Right forelimb (tissue), 1 donor: ENCODE results near the gene GPC5.
"Not testable (repeated sequence)": the region's sequence is repeated elsewhere in the genome, so short reads cannot be mapped to it uniquely, and the experiment has no call there.

ENCODE experiments used
- DNase-seq: peaks from one replicate; pipeline ENCODE4 v3.0.0-alpha.2; 2018

GPC5 gene

DNA sequence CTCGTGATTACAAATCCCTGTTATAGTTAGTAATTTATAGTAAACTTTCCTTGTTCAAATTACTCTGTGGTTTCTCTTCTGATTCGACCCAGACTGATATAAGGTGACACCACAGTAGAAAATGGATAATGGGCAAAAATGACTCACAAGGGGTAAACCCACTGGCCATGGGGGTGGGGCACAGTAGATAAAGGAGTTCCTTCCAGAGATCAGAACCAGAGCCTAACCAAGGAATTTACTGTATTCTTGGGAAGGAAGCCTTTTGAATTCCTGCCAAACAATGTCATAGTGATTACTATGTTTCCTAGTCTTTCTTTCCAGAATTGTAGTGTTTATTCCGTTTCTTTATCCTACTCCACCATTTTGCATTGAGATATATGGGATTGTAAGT is 29.0 kb upstream of the GPC5 start:
- DNase-seq = no peak

DNA sequence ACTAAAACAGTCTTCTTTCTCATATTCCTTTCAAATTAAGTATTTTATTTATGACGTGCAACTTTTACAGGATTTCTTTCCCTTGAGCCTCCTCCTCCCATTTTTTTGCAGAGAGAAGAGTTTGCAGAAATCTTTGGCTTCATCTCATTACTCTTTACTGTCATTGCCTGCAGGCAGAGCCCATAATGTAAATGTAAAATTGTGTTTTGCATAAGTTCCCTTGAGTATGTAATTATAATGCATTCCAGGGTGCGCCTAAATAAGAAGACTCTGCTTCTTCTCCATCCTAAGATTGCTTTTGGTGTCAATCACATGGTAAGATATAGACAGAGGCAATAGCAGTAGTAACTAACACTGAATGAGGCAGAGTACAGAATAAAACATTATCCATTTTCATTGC is 27.9 kb upstream of the GPC5 start:
- no peak for DNase-seq

DNA sequence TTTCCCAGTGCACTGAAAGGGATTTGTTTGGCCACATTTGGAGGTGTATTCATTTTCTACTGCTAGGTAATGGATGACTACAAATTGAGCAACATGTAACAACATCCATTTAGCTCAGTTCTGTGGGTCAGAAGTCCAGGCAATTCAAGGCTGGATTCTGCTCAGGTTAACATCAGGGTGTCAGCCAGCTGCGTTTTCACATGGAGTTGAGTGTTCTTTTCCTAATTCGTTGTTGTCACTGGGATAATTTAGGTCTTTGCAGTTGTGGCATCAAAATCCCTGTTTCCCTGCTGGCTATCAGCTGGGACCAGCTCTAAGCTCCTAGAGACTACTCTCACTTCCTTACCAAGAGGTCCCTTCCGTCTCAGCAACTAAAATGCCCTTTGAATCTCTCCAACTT is 25.5 kb upstream of the GPC5 start:
- no peak for DNase-seq

DNA sequence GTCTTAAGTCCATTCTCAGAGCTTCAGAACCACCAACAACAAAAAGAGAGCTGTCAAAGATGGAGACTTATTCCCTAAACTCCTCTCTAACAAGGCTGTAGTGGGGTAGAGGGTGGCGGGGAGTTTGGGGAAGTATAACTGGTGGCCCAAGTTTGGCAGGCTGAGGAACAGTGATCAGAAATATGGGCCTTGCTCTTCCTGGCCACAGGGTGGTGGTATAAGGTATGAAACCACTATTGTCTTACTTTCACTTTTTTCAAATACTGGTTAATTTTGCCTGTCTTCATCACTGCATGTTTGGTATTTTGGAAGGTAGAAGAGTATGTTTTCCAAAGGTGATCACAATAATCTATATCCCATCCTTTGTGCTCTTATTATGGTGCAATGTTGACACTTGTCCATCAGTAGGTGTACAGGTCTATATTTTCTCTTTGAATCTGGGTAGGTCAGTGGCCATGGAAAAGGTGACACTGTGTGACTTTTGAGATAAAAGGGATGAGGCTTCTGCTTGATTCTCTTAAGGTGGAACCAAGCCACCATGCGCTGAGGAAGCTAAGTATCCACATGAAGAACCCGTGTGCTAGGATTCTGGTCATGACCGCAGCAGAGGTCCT is 23.2 kb upstream of the GPC5 start:
- no peak for DNase-seq

DNA sequence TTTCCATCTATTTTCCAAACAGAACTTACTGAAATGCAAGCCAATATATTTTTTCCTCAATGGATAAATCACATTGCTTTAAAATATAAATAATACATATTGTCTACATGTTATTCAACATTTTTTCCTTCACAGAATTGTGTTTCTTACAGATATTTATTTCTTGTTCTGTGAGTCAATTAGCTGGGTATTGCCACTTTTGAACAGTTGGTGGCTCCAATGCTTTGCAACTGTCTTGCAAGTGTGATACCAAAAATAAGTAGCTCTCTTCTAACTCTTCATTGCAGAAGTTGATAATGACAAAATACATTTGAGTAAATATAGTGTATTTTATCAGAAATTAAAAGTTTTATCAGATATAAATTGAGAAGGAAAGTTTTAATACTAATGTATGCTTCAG is 17.1 kb upstream of the GPC5 start:
- DNase-seq = no peak

DNA sequence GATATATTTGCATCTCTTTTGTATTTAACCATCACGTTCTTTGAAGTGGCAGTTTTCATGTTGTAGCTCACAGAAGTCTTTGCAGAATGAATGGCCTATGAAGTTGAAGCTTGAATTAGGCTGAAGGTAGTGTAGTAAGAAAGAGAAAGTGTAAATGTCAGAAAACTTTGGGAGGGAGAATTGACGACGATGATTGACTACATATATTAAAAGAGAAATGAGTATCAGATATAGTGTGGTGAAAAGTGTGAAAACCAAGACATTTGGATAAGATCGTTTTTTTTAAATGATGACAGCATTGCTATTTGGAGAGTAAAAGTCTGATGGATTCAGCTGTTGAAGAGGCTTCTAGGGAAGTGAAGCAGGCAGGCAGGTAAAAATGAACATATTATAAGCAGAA is 14.6 kb upstream of the GPC5 start:
- DNase-seq = no peak

DNA sequence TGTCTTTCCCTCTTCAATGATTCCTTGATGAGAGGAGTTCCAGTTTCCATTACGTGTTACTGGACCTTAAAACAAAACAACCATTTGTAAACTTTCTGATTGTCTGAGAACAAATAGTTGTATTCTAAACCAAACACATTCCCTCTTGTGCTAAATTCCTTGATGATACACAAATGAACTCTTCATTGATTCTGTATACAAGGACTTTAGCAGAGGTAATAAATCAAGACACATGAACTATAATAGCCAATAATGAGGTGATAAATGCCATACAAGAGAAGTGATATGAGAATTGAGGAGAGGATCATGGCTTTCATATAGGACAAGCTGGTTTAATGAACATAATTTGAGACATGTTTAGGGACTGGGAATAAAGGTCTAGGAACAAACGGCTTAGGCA is 13.5 kb upstream of the GPC5 start:
- DNase-seq = no peak

DNA sequence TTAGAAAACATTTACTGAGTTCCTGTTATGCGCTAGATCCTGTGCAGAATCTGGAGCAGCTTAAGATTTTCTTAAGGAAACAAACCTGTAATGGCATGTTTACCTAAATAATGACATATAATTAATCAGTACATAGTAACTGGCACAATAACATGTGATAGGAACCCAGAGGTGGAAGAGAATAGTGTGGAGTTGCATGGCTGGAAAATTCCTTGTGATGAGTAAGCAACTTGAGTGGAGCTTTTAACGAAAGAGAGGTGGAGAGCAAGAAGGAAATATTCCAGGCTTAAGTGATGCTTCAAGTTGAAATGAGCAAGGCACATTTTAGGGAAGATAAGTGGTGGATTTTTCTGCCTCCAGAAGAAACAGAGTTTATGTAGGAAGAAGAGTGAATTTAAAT is 9.2 kb upstream of the GPC5 start:
- no peak for DNase-seq

DNA sequence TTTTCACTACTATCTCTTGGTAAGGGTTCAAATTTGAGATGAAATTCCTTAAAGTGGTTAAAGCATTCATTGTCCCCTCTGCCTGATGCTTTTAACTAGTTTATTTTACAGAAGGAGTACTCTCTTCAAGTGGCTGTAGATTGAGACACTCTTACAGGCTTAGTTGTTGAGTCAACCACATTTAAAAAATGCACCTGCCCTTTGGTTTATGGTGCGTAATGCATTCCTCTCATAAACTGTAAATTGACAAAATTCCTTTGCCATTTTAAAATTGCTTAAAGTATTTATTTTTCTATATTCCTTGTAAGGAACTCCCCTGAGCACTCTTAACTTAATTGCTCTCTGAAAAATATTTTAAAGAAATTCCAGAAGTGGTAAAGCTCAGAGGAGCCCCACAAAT is 826 bp upstream of the GPC5 start:
- DNase-seq = no peak

DNA sequence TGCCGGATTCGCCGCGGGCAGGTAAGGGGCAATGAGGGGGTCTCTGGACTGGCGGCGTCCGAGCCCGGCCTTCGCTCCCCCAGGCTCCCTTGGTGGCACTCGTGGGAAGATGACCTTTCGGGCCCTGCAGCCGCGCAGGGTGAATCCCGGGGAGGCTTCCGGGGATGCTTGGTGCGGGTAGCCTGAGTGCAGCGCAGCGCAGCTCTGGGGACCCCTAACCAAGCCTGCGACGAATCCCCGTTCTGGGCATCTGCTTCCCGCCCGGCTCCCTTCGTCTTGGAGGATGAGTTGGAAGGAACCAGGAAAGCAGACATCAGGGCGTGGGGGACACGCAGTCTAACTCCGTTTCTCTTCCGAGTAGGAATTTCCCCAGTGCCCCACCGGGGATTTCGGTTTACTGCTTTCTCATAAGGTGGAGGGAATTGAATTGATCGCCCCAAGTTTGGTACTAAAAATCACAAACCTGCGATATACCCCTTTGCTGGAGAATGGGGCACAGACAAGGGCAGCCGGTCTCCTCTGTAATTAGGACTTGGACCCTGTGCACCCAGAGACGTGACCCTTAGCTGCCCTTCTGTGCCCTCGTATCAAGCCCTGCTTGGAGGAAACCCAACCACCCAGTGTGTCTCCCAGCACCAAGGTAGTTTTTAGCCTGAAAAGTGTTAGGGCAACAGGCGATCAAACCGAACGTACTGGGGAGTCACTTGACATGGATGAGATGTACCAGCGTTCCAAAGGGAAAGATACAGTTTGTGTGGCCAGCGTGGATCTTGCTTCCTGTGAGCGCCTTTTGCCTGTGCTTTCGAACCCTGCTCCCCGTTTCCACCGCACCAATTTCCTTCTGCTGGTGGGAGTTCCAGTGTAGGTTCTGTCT is 1.0 kb downstream of the GPC5 start:
- DNase-seq = peak; percentile 44

DNA sequence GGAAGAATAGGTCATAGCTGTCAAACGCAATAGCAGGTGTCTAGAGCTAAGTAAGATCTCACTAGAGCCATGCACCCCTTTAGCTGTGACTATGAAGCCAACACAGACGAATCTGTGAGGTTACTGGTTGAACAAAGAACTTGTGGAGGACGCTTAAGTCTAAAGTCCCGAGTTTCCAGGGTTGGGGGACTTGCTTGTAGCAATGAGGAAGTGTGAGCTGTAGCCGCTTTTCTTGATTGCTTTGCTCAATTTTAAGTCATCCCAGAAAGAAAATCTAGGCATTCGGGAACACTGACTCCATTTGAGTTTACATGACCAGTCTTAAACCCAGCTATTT is 1.6 kb downstream of the GPC5 start:
- no peak for DNase-seq

DNA sequence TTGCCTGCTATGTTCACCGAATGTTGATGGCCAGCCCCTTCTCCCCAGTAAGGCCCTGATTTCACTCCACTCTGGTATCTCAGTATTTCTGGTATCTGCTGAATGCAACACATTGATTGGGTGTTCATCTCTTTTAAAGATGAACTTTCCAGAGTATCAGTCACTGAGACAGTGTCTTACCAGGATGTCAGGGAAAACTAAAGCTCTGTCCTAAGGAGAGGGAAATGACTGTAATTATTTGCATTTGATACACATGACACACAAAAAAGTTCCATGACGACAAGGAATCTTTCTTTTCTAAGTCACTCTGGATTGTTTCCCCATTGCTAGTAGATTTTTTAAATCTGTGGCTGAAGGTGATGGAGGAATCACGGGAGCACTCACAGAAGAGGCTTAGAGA is 2.2 kb downstream of the GPC5 start:
- DNase-seq = no peak

DNA sequence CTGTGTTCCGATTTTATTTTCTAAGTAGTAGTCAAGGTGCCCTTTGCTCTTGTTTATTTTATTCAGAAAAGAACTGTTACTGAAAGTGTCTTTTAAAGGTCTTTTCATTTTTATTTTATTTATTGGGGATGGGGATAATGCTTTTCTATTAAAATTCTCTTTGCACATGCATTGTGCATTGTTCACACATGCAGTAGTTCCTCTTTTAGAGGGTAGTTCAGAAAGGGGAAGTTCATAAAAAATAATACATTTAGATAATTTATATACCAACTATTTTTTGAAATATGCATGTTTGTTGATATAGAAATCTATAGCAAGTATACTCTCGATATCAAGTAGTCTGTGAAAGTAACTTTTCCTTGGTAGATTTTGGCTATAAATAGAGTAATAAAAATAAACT is 3.5 kb downstream of the GPC5 start:
- no peak for DNase-seq

DNA sequence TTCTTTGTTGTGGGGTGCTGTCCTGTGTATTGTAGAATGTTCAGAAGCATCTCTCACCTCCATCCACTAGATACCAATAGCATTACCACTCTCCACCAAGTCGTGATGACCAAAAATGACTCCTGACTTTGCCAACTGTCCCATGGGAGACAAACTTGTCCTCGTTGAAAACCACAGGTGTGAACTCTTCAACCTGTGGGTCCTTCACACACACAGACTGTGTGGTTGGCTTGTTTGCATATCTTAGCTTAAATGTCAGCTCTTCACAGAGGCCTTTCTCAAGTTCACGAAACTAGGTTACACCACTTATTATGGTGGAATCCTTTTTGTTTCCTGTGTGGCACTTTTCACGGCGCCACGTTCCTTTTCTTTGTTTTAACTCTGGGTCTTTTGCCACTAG is 6.8 kb downstream of the GPC5 start:
- no peak for DNase-seq

DNA sequence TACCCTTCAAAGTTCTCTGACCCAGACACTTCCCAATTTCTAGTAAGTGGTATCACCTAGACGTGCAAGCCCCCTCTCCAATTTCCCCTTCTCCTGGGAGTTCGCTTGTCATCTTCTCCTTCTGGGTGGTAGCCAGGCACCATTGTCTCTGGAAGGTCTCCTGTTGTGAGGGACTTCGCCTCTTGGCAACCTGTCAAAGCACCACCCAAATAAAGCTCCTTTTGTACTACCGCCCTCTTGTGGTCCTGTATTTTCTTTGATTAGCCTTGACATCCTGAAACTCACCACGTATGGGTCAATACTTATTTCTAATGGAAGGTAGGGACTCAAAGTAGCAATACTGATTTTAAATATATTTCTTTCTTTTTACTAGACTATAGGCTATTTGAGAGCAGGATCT is 8.2 kb downstream of the GPC5 start:
- no peak for DNase-seq

DNA sequence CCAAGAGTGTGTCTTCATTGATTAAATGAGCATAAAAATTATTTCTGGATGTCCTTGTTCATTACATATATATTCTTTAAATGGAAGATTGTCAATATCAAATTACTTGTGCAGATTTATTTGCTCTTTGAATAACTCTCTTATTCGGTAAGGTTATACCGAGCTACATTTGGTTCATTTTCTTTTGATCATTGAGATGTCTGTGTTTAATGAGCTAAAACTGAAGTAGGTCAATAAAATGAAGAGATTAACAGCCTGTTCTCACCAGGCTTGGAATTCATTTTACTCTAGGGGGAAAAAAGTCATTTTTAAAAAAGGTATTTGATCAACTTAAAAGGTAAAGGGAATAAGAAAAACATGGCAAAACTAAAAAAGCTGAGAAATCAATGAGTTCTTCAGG is 10.6 kb downstream of the GPC5 start:
- no peak for DNase-seq

DNA sequence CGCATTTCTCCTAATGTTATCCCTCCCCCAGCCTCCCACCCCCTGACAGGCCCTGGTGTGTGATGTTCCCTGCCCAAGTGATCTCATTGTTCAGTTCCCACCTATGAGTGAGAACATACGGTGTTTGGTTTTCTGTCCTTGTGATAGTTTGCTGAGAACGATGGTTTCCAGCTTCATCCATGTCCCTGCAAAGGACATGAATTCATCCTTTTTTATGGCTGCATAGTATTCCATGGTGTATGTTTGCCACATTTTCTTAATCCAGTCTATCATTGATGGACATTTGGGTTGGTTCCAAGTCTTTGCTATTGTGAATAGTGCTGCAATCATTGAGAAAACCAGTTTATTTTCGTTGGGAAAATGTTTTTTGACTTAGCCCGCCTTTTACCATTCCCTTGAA is 18.2 kb downstream of the GPC5 start:
- not testable (repeated sequence) for DNase-seq

DNA sequence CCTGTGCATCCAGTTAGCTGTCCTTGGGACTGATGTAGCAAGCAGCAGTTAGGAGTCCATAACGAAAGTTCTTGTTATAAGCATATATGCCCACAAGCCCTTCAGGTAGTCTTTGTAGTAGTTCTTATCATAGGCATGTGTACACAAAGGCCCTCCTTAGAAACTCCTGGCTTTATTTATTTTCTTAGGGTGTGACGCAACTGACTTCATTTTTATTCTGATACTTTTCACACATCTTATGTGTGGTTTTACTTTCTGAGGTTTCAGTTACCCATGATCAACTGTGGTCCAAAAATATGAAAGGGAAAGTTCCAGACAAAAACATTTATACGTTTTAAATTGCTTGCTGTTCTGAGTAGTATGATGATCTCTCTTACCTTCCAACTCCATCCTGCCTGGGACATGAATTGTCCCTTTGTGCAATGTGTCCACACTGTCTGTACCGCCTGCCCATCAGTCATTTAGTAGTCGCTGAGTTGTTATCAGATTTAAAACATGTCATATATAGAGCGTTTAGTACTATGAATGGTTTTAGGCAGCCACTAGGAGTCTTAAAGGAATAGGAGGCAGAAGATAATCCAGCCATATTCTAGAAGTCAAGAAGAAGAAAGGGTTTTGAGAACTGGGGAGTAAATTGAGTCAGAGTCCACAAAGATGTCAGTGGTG is 19.4 kb downstream of the GPC5 start:
- DNase-seq = no peak

DNA sequence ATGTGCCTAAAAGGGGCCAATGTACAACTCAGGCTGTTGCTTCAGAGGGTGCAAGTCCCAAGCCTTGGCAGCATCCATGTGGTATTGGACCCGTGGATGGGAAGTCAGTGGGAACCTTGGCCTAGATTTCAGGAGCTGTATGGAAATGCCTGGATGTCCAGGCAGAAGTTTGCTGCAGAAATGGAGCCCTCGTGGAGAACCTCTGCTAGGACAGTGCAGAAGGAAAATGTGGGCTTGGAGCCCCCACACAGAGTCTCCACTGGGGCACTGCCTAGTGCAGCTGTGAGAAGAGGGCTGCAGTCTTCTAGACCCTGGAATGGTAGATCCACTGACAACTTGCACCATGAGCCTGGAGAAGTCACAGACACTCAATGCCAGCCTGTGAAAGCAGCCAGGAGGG is 28.5 kb downstream of the GPC5 start:
- DNase-seq = no peak

DNA sequence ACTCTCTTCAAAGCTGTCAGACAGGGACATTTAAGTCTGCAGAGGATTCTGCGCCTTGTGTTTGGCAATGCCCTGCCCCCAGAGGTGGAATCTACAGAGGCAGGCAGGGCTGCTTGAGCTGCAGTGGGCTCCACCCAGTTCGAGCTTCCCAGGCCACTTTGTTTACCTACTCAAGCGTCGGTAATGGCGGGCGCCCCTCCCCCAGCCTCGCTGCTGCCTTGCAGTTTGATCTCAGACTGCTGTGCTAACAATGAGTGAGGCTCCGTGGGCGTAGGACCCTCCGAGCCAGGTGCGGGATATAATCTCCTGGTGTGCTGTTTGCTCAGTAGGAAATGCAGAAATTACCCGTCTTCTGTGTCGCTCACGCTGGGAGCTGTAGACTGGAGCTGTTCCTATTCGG is 40.3 kb downstream of the GPC5 start:
- DNase-seq = not testable (repeated sequence)

DNA sequence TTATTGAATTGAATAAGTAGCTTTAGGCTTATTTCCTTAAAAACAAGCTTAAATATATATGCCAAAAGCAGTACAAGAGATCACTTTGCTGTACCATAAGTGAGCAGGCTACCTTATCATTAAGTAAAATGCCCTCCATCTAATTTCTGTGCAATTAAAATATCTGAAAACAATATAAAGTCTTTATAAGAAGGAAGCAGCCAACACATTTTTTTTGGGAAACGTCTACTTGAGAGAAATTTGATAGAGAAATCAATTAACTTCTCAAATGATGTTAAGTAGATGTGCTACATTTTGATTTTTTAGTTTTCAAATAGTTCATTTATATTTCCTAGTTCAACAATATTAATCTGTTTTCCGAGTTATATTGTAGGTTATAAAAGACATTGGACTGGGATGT is 52.5 kb downstream of the GPC5 start:
- DNase-seq = no peak

DNA sequence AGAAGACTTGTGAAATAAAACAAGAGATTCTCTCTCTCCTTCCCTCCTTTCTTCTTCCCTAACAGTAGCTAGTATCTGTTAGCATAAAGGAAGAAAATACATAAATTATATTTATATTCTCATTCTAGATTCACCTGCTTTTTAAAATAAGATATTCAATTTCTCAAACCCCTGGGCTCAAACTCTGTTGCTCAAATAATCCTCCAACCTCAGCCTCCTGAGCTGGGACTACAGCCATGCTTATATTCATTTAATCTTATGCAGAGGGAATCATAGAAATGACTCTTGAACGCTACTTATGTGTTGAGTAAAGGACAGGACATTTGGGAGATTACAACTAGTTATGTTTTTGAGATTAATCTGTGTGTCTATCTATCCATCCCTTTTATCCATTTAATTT is 56.2 kb downstream of the GPC5 start:
- no peak for DNase-seq

DNA sequence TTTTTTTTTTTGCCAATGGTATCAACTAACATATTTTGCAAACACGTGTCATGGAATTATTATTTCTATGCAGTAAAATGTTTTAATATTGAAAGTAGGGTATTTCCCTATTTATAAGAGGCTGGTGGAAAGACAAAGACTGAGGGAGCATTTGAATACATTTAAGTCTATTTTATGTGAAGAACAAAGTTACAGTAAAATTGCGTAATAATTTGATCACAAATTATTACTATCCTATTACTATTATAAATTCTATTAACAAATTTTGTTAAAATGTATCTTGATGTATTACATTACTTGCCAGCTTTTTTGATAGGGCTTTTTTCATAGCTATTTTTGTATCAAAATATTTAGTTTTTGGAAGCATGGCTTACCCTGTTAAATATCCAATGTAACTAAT is 58.4 kb downstream of the GPC5 start:
- no peak for DNase-seq

DNA sequence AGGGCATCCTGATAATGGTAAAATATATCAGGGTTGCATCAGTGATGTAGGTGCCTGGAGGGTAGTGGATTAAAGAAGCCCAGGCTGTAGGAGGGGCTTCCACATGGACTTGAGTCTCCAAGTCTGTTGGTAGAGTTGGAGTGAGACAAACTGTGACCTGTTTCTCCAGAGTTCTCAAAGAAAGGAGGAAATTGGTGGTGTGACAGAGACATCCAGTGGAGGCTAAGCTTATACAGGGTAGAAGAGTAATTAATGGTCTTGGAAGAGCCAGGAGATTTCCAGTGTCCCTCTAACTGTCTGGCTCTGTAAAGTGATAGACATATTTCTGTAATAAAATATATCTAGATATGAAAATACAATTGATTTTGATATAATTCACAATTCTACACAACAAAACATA is 61.1 kb downstream of the GPC5 start:
- no peak for DNase-seq

DNA sequence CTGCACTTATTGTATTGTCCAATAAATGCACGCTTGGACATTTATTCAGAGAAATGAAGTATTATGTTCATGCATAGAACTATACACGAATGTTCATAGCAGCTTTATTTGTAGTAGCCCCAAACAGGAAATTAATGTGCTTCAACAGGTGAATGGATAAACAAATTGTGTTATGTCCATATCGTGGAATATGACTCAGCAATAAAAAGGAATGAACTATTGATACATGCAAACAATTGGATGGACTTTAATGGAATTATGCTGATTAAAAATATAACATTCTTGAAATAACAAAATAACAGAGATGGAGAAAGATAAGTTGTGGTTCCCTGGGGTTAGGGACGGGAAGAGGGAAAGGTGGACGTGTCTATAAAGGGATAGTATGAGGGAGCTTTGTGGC is 65.9 kb downstream of the GPC5 start:
- no peak for DNase-seq
